ENCODE data around the gene CRYAB. TPM values are rescaled to one million over a fixed set of nuclear protein-coding genes. Genes with fewer than 3 reads are reported as not detected.
"Not testable (repeated sequence)": the region's sequence is repeated elsewhere in the genome, so short reads cannot be mapped to it uniquely, and the experiment has no call there.

Gene CRYAB
- polyA plus RNA-seq, 3 donors, result 46.0 to 81.1 (median 52.8) TPM

DNA sequence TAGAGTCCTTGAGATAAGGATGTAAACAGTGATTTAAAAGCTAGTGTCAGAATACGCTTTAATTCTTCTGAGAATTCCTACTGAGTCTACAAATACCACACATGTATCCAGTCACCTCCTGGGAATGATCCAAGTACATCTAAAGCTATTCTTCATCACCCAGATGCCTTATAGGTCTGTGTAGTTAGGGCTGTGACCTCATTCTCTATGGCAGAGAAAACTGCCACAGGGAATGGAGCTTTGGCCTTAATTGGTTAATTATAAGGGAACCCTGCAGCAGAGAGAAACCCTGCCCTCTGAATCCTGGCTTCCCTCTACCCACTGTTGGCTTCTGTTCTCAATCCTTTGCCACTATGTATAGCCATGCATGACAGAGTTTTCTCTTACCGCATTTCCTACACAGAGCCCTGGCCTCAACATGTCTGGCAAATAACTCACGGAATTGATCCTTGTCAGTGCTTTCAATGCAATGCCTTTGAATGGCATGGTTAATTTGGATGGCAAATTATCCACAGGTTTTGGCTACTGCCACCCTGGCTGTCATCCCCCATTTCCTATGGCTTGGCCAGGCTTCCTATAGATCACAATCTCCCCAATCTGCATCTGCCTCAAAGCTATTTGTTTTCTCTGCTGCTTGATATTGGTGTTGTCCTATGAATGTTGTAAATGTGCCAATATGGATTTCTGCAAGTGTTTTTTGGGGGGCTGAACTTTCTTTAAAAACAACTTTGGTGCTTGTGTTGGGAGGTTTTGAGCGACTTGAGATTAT is 28.4 kb upstream of the CRYAB start:
- no peak for DNase-seq (ENCODE audit: extremely low read depth in 1 of 11, low read depth in 9 of 11, low spot score in 4 of 11)

DNA sequence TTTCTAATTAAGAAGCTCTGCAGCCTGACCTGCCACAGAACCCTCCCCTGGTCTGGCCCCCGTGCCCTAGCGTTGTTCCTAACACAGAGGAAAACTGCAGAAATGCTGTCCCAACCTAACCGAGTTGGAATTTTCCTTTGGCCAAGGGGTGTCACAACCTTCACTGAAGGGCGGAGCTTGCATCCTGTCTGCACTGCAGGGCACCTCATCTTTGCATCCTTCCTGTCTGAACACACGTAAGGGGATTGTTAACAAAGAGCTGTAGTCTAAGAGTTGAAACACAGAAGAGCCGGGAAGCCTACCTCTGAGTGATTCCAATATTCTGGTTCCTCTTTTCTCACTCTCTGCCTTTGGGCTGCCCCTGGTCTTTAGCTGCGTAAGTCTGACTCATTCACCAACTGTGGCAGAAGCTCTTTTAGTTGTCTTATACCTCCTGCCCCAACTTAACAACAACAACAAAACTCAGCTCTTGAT is 27.2 kb upstream of the CRYAB start:
- no peak for DNase-seq (ENCODE audit: extremely low read depth in 1 of 11, low read depth in 9 of 11, low spot score in 4 of 11)

DNA sequence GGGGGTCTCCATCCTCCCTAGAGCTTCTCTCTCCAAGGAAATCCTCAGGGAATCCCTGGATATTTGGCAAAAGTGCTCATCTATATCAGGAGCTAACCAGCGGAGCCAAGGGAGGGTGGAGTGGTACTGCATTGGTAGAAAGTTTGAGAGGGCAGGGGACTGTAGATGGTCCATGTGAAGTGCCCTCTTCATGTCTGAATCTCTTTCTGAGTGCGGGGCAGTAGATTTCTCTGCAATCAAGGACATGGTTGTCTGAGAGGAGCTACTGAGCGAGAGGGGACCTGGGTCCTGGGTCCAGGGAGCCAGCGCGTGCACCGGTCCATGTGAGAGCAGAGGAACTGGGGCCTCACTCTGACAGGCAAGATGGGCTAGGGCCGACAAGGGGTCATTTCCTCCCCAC is 26.3 kb upstream of the CRYAB start:
- DNase-seq (ENCODE audit: extremely low read depth in 1 of 11, low read depth in 9 of 11, low spot score in 4 of 11), result no peak

DNA sequence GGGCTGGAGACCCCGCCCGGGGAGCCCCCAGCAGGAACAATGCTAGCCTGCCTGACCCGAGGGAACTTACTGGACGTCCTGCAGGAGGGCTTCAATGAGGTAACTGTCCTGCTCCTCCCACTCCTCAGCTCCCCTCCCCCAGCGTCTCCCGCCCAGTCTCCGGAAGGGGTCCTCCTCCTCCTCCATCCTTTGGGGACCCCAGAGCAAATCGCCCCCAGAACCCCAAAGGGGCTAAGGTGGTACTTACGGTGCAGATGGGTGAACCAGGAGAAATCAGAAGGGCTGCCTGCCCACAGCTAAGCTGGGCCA is 25.8 kb upstream of the CRYAB start:
- peak in 1 of 11 donors; percentile 44 for DNase-seq (ENCODE audit: extremely low read depth in 1 of 11, low read depth in 9 of 11, low spot score in 4 of 11)

DNA sequence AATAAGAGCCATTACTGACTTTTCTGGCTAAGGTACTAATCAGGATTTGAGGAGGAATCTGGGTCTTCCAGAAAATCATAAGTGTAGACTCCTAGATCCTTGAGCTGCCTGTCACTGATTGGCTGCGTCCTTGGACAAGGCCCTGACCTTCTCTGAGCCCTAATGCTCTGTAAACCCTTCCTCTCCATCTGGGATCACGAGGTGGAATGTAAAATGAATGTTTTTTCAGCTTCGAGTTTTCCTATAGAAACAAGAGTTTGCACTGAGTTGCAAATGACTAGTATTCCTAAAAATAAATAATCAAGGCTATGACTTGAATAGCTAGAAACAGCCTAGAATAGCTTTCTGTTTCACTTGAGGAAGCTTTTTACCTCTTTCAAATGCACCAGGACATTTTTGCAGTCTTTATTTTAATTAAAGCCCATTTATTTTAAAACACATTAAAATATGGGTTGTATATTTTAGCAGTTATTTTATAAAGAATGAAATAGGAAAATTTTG is 24.5 kb upstream of the CRYAB start:
- DNase-seq (ENCODE audit: extremely low read depth in 1 of 11, low read depth in 9 of 11, low spot score in 4 of 11), result no peak

DNA sequence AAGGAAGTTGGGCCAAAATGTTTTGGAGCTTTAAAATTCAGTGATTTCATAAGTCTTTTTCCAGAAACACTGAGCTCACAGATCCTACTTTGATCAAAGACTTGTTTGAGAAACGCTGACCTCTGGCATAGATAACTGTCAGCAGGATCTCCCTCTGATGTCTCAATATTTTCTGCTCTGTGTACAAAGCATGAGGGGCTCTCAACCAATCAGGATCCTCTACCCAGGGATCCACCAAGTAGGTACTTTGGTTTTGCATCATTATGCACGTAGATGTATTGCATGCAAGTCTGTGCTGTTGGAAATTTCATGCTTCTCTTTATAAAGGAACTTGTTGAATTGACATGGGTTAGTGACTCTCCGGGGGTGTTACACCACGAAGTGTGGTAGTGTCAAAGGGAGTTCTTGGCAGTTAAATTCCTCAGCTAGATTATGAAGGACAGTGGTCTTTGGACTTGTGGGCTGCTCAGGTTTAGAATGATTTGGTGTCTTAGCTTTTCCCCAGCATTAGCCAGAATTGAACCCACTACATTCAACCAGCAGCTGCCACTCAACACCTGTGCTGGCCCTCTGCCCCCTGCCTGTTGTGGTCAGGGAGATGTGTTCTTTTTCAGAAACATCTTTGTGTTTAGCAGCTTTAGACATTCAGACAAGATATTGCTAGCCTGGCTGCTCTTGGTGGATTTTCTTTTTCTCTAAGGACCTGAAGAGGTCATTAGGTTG is 23.9 kb upstream of the CRYAB start:
- DNase-seq (ENCODE audit: extremely low read depth in 1 of 11, low read depth in 9 of 11, low spot score in 4 of 11), result no peak

DNA sequence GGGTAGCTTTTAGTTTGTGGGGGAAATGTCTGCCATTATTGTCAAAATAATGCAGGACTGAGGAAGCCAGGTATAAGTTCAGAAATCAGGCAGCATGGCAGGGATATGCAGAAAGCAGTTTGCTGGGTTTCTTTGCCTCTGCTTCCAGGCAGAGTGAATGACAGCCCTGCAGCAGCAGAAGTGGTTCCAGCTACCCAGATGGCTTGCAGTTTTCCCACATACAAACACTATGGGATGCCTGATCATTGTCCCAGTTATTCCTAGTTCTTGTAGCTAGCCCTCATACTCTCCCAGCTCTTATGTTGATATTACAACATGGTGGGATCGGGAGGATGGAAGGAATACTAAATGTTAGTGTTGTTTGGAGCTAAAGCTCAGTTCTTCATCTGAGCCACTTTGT is 22.7 kb upstream of the CRYAB start:
- DNase-seq (ENCODE audit: extremely low read depth in 1 of 11, low read depth in 9 of 11, low spot score in 4 of 11), result no peak

DNA sequence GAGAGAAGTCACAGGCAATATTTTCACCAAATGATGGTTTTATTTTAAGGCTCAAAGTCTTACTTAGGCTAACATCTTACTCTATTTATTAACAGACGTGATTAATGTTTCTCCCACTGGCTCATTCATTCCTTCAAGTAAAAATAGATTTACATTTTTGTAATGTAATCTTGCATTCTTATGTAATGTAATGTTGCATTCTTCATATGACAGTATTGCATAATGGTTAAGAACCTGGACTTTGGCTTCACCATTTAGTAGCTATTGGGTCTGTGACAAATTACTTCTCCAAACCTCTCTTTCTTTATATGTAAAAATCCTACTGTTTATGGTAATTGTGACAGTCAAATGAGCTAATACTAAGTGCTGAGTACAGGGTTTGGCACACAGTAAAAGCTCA is 22.3 kb upstream of the CRYAB start:
- no peak for DNase-seq (ENCODE audit: extremely low read depth in 1 of 11, low read depth in 9 of 11, low spot score in 4 of 11)

DNA sequence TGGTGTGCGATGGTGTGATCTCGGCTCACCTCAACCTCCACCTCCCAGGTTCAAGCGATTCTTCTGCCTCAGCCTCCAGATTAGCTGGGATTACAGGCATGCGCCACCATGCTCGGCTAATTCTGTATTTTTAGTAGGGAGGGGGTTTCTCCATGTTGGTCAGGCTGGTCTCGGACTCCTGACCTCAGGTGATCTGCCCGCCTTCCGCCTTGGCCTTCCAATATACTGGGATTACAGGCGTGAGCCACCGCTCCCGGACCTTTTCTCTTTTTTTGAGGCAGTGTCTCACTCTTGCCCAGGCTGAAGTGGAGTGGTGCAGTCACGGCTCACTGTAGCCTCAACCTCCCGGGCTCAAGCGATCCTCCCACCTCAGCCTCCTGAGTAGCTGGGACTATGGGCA is 21.6 kb upstream of the CRYAB start:
- DNase-seq (ENCODE audit: extremely low read depth in 1 of 11, low read depth in 9 of 11, low spot score in 4 of 11), result not testable (repeated sequence)

DNA sequence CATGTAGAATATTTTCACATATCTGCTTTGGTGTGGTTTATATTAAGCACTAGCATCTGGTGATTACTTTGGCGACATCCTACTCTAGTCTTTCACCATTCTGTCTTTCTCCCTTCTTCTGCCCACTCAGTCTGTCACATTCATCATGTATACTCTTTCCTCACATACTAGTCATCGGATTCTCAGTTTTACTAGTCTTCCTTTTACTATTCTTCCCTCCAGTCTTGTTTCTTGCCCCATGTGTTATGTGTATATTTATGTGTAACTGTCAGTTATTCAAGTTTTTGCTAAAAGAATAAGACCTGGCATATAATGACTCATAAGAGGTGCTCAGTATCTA is 21.0 kb upstream of the CRYAB start:
- no peak for DNase-seq (ENCODE audit: extremely low read depth in 1 of 11, low read depth in 9 of 11, low spot score in 4 of 11)

DNA sequence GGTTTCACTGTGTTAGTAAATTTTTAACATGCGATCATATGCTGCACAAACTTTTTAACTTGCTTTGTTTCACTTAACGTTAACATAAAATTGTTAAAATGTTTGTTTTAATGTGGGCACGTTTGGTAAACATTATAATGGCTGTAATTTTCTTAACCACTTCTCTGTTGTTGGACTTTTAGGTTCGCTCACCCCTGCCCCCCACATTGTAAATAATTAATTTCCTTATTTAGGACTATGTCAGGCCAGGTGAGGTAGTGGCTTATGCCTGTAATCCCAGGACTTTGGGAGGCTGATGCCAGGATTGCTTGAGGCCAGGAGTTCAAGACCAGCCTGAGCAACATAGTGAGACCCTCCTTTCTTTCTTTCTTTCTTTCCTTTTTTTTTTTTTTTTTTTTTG is 18.9 kb upstream of the CRYAB start:
- DNase-seq (ENCODE audit: extremely low read depth in 1 of 11, low read depth in 9 of 11, low spot score in 4 of 11), result no peak

DNA sequence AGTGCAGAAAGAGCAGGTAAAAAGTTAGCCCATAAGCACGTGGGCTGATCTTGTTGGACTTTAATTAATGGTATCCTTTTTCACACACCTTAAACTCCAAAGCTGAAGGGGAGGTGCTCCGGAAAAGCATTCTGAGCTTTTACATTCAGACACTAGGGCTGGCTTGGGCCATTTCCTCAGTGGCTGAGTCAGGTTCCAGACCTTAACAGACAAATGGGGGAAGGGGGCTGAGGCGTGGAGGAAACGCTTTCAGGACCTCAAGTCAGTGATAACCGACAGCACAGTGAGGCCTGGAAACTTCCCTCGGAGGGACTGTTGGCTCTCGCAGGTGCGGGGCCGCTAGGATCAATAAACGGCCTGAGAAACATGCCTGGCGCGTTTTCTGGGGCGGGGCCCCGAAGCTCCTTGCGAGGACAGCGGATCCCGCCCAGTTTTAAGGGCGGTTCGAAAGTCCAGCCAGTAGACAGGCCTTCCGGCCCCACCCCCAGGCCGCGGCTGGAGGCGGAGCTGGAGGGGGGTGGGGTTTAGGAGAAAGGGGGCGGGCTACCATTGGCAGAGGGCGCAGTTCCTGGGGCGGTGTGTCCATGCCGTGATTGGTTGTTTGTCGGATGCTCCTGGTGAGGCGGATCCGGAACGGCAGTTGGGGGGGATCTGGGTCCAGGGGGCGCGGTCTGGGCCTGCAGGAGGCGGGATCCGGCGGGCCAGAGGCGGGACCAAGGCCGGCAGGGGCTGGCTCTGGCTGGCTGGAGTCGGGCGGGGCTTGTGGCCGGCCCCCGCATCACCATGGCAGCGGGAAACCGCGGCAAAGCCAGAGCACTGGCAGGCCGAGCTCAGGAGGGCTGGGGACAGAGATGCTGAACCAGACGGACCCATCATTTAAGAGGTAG is 15.2 kb upstream of the CRYAB start:
- peak; percentile 89 to 97 (median 94) for DNase-seq (ENCODE audit: extremely low read depth in 1 of 11, low read depth in 9 of 11, low spot score in 4 of 11)

DNA sequence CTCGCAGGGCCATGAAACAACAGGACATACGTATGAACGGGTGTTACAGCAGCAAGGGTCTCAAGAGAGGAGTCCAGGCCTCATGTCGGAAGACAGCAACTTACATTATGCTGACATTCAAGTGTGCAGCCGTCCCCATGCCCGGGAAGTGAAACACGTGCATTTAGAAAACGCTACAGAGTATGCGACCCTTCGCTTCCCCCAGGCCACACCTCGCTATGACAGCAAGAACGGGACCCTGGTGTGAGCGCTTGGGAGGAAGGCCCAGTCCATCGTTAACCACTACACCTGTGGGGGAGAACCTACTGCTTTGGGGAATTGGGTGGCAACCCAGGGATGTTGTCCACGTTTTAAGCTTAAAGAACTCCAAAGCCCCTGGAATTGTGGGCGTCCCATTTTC is 14.4 kb upstream of the CRYAB start:
- no peak for DNase-seq (ENCODE audit: extremely low read depth in 1 of 11, low read depth in 9 of 11, low spot score in 4 of 11)

DNA sequence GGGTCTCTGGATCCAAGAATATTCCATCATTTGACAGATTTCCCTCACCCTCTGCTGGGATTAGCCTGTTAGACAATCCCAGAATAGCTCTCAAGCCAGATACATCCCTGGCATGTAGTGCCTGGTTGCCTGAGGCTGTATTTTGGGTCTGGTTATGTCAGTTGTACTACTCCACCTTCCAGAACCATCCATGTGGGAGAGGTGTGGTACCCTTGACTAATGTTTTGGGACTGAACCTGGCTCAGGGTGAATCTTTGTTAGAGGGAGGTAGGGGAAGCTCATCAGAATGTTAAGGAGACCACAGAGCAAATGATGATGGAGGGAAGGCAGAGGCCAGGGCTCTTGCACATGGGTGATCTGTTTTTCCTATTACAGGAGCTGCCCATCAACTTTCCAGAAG is 12.4 kb upstream of the CRYAB start:
- no peak for DNase-seq (ENCODE audit: extremely low read depth in 1 of 11, low read depth in 9 of 11, low spot score in 4 of 11)

DNA sequence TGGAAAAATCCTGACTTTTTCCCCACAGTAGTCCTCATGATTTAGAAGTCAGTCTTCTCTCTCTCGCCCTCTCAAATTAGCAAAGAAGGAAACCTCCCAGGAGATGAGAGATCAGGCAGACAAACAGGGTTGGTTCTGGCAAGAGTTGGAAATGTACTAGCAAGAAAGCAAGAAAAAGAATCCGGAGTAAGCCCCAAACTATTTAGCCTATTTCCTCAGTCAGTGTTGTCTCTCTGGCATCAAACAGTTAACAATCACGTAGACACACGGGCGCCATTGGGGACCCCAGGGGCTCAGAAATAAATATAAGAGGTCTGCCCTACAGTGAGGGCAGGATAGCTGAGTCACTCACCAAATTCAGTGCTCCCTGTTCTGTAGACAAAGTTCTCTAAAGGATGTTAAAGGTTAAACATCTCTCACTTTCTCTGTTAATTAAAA is 11.8 kb upstream of the CRYAB start:
- no peak for DNase-seq (ENCODE audit: extremely low read depth in 1 of 11, low read depth in 9 of 11, low spot score in 4 of 11)

DNA sequence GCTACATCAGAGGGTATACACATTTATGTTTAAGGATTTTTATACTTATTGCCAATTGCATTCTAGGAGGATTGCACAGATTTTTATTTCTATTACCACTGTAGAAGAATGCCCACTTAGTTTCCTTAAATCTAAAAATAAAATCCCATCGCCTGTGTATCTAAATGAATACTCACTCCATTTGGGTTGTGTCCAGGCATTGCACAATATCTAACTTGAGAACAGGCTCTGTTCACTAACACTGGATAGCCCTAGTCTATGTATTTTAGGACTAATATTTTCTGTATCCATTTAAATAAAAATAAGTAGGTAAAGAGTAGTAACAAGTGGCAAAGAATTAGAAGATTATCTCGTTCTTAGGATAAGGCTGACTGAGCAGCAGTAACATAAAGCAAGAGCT is 11.2 kb upstream of the CRYAB start:
- DNase-seq (ENCODE audit: extremely low read depth in 1 of 11, low read depth in 9 of 11, low spot score in 4 of 11), result no peak

DNA sequence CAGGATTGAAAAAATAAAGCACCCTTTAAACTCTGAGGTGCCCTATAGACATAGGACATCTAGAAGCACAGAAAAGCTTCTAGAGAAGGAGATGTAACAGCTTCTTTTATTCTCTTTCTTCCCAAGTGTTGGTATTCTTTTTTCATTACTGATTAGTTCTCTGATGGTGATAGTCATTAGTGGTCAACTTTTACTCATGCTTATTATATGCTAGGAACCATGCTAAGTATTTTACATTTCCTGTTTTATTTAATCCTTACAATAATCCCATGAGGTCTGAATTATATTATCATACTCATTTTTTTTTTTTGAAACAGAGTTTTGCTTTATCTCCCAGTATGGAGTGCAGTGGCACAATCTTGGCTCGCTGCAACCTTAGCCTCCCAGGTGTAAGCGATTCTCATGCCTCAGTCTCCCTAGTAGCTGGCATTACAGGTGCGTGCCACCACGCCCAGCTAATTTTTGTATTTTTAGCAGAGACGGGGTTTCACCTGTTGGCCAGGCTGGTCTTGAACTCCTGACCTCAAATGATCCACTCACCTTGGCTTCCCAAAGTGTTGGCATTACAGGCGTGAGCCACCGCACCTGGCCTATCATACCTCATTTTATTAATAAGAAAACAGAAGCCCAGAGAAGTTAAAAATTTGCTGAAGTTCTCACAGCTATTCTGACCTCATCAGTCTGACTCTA is 10.1 kb upstream of the CRYAB start:
- DNase-seq (ENCODE audit: extremely low read depth in 1 of 11, low read depth in 9 of 11, low spot score in 4 of 11), result no peak

DNA sequence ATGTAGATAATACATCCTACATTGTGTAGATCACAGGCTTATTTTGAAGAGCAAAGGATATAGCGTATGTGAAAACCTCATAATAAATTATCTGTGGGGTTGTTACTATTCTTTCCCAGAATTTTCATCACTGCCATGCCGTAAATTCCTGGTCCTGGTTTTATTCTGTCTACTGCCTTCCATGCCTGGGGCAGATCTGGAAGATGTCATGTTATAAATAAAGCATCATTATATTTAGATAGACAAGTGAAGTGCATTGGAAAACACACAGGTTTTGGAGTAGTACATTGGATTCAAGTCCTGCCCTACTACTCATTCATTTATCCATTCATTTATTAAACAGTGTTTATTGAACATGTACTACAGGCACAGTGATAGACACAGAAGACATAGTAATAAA is 9.3 kb upstream of the CRYAB start:
- no peak for DNase-seq (ENCODE audit: extremely low read depth in 1 of 11, low read depth in 9 of 11, low spot score in 4 of 11)

All from renal cortex interstitium (tissue), 11 donors.